HEK293 (cell line): ENCODE results near the gene SLC35C1.

Source experiments
- CTCF ChIA-PET: fragments of 350-600 bp; formaldehyde crosslinking; extraction: SDS; loops from one replicate; lab custom pipeline; 2021; ENCODE audit warnings: antibody characterized with exemption; lab: Yijun Ruan, JAX
- POLR2A ChIA-PET: fragments of 300-600 bp; formaldehyde crosslinking; extraction: SDS; loops from one replicate; lab custom pipeline; 2020; ENCODE audit warnings: antibody characterized with exemption, inconsistent platforms; lab: Yijun Ruan, JAX
- H3K27ac ChIP-seq: fragments of 200-500 bp; sonication (Bioruptor generic); 2 replicates; pipeline ENCODE4 v1.5.1; 2014; ENCODE audit warnings: low read depth, low read length, control low read depth, inconsistent platforms; ENCODE audit errors: extremely low read depth
- H3K36me3 ChIP-seq, 2 experiments: fragments of 200-500 bp in 1 of 2; sonication (Bioruptor generic) in 1 of 2; 1 replicate in 1 of 2; 2 replicates in 1 of 2; pipeline ENCODE4 v1.5.1; 2014 to 2017; ENCODE audit warnings: inconsistent platforms in 2 of 2, low read length in 2 of 2; ENCODE audit not compliant: control insufficient read depth in 2 of 2, insufficient read depth in 1 of 2
- H3K4me1 ChIP-seq: fragments of 200-500 bp; sonication (Bioruptor generic); 2 replicates; pipeline ENCODE4 v1.5.1; 2014; ENCODE audit warnings: mild to moderate bottlenecking, low read length, inconsistent platforms; ENCODE audit not compliant: control insufficient read depth, insufficient read depth
- H3K4me3 ChIP-seq: 2 replicates; pipeline ENCODE4 v1.5.1; 2011; ENCODE audit warnings: low read depth, mild to moderate bottlenecking, control low read depth, low read length, moderate library complexity
- H3K9me3 ChIP-seq: fragments of 200-500 bp; sonication (Bioruptor generic); 2 replicates; pipeline ENCODE4 v1.5.1; 2014; ENCODE audit warnings: low read depth, low read length, inconsistent platforms; ENCODE audit not compliant: control insufficient read depth, insufficient read depth
- ATF2 ChIP-seq: fragments of 450-650 bp; formaldehyde crosslinking; IDR thresholded peaks from 2 replicates; pipeline ENCODE4 v1.5.1; 2016; ENCODE audit warnings: missing biosample characterization, missing genetic modification characterization, low read depth
- KLF16 ChIP-seq: fragments of 450-650 bp; formaldehyde crosslinking; IDR thresholded peaks from 2 replicates; pipeline ENCODE4 v1.5.1; 2017; ENCODE audit warnings: missing biosample characterization, missing genetic modification characterization
- ZBTB10 ChIP-seq: fragments of 450-650 bp; formaldehyde crosslinking; IDR thresholded peaks from 2 replicates; pipeline ENCODE4 v1.5.1; 2016; ENCODE audit warnings: missing biosample characterization, missing genetic modification characterization
- ZBTB49 ChIP-seq: fragments of 450-650 bp; formaldehyde crosslinking; IDR thresholded peaks from 2 replicates; pipeline ENCODE4 v1.5.1; 2016; ENCODE audit warnings: missing biosample characterization, missing genetic modification characterization, low read depth
- ZEB2 ChIP-seq: fragments of 450-650 bp; formaldehyde crosslinking; IDR thresholded peaks from 2 replicates; pipeline ENCODE4 v1.5.1; 2016; ENCODE audit warnings: missing biosample characterization, missing genetic modification characterization
- ZNF146 ChIP-seq: fragments of 450-650 bp; formaldehyde crosslinking; IDR thresholded peaks from 2 replicates; pipeline ENCODE4 v1.5.1; 2016; ENCODE audit warnings: missing biosample characterization, missing genetic modification characterization
- ZNF354C ChIP-seq: fragments of 450-650 bp; formaldehyde crosslinking; IDR thresholded peaks from 2 replicates; pipeline ENCODE4 v1.5.1; 2016; ENCODE audit warnings: missing biosample characterization, missing genetic modification characterization, low read depth, borderline replicate concordance
- ZNF433 ChIP-seq: fragments of 450-650 bp; formaldehyde crosslinking; IDR thresholded peaks from 2 replicates; pipeline ENCODE4 v1.5.1; 2016; ENCODE audit warnings: missing biosample characterization, missing genetic modification characterization, low read depth
- ZNF513 ChIP-seq: fragments of 450-650 bp; IDR thresholded peaks from 2 replicates; pipeline ENCODE4 v1.5.1; 2018; ENCODE audit warnings: missing biosample characterization, missing genetic modification characterization
- ZNF558 ChIP-seq: fragments of 450-650 bp; formaldehyde crosslinking; IDR thresholded peaks from 2 replicates; pipeline ENCODE4 v1.5.1; 2016; ENCODE audit warnings: missing biosample characterization, missing genetic modification characterization
- ZNF621 ChIP-seq: fragments of 450-650 bp; formaldehyde crosslinking; IDR thresholded peaks from 2 replicates; pipeline ENCODE4 v1.5.1; 2017; ENCODE audit warnings: missing biosample characterization, missing genetic modification characterization
- ZNF639 ChIP-seq: fragments of 450-650 bp; formaldehyde crosslinking; IDR thresholded peaks from 2 replicates; pipeline ENCODE4 v1.5.1; 2016; ENCODE audit warnings: missing biosample characterization, missing genetic modification characterization
- ZNF670 ChIP-seq: fragments of 450-650 bp; formaldehyde crosslinking; IDR thresholded peaks from 2 replicates; pipeline ENCODE4 v1.5.1; 2016; ENCODE audit warnings: missing biosample characterization, missing genetic modification characterization, low read depth
- ZNF777 ChIP-seq: fragments of 450-650 bp; formaldehyde crosslinking; IDR thresholded peaks from 2 replicates; pipeline ENCODE4 v1.5.1; 2017; ENCODE audit warnings: missing biosample characterization, missing genetic modification characterization, borderline replicate concordance
- ZNF792 ChIP-seq: fragments of 450-650 bp; formaldehyde crosslinking; IDR thresholded peaks from 2 replicates; pipeline ENCODE4 v1.5.1; 2016; ENCODE audit warnings: missing biosample characterization, missing genetic modification characterization
- ZSCAN16 ChIP-seq: fragments of 450-650 bp; formaldehyde crosslinking; IDR thresholded peaks from 2 replicates; pipeline ENCODE4 v1.5.1; 2016; ENCODE audit warnings: missing biosample characterization, missing genetic modification characterization
- ZSCAN23 ChIP-seq: fragments of 450-650 bp; formaldehyde crosslinking; IDR thresholded peaks from 2 replicates; pipeline ENCODE4 v1.5.1; 2016; ENCODE audit warnings: missing biosample characterization, missing genetic modification characterization

Gene SLC35C1

GRCh38 chr11:45771566-45772448 is 33.1 kb upstream of the SLC35C1 start (continued):
- no peak for TF ChIP-seq ZNF639 (tag by site-specific recombination)
- TF ChIP-seq ZEB2 (tag by site-specific recombination) = peak; percentile 80

- TF ChIP-seq ZNF670 (tag by site-specific recombination) (no peak), ZNF792 (tag by site-specific recombination) (no peak)
- Histone ChIP-seq H3K9me3 (no peaks in the 10 kb centered on the region), H3K27ac (no peak overlapping the region), H3K4me1 (no peaks in the 10 kb centered on the region), H3K4me3 (no peak overlapping the region), H3K36me3 (no peaks in the 10 kb centered on the region)
- POLR2A ChIA-PET = no interaction called here
- CTCF ChIA-PET = interaction anchor here (0.6 to 5.1 kb wide), 42 partner anchors 8 to 1448 kb away, joined by 3 to 97 read pairs (median 6); no protein-coding TSS in a partner anchor
These were observed 32.5 kb upstream of the SLC35C1 start for GRCh38 chr11:45772449-45772774.

- no peaks in the 10 kb centered on the region for H3K9me3 ChIP-seq
- ChIA-PET CTCF (interaction anchor here (0.5 to 5.1 kb wide), 5 partner anchors 19 to 837 kb away, joined by 3 to 97 read pairs (median 27); no protein-coding TSS in a partner anchor), POLR2A (no interaction called here)
- no peak overlapping the region for H3K27ac ChIP-seq
- H3K4me3 ChIP-seq = no peak overlapping the region
- H3K36me3 ChIP-seq = no peaks in the 10 kb centered on the region
- H3K4me1 ChIP-seq = no peaks in the 10 kb centered on the region
- TF ChIP-seq ZNF433 (no peak), ZNF146 (tag by site-specific recombination) (no peak), ZNF354C (tag by site-specific recombination) (no peak), ZNF513 (tag by site-specific recombination) (no peak), ZBTB10 (tag by site-specific recombination) (no peak), ATF2 (no peak), ZNF621 (tag by site-specific recombination) (no peak), ZSCAN23 (no peak), KLF16 (tag by site-specific recombination) (no peak), ZBTB49 (tag by site-specific recombination) (no peak), ZNF777 (tag by site-specific recombination) (no peak), ZSCAN16 (no peak), ZNF558 (tag by site-specific recombination) (no peak)
These were observed 31.8 kb upstream of the SLC35C1 start for GRCh38 chr11:45772986-45773785.
